ENCODE measurements around the gene CROCC2. TPM values are rescaled to one million over a fixed set of nuclear protein-coding genes. Genes with fewer than 3 reads are reported as not detected.

CROCC2 gene
- polyA plus RNA-seq, 1 donor: 0.10 TPM

DNA sequence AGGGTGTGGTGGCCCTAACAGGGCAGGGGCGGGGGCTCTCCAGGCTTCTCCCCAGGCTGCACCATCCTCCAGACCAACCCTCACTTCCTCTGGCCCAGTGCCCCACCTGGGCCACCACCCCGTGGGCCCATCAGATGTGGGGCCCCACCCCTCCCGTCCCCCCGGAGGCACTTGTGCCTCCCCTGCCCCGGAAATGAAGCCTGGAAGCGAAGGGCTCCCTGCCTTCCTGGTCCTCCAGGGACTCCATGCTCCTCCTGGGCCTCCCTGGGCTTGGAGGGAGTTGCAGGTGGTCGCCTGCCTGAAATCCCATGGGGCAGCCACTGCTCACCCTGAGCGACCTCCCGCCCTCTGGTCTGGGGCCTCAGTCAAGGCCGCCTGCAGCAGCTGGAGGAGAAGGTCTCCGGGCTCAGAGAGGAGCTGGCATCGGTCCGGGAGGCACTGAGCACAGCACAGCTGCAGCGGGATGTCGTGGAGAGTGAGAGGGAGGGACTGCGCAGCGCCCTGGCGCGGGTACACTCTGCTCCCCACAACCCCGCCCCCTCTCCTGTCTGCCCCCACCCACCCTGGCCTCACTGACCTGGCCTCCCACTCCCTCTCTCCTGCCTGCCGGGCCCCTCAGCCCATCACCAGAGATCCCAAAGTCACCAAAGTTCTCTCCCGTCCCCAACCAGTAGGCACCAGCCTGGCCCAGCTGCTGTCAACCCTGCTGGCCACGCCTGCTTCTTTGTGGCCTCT, 28.0 kb downstream of the CROCC2 start:
- no peak for DNase-seq

DNA sequence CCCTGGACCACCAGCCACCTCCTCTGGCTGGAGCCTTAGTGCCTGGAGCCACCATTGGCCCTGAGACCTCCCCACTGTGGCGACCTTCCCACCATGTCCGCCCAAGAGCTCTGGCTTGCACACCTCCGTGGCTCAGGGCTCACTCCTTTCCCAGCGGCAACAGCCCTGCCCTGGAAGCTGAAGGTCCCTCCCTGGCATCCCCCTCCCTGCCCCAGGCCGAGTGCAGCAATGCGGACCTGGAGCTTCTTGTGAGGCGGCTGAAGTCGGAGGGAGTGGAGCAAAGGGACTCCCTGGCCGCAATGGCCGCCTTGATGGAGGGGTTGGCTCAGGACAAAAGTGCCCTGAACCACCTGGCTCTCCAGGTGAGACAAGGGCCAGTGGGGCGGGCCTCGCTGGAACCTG, 28.6 kb downstream of the CROCC2 start:
- DNase-seq: no peak

DNA sequence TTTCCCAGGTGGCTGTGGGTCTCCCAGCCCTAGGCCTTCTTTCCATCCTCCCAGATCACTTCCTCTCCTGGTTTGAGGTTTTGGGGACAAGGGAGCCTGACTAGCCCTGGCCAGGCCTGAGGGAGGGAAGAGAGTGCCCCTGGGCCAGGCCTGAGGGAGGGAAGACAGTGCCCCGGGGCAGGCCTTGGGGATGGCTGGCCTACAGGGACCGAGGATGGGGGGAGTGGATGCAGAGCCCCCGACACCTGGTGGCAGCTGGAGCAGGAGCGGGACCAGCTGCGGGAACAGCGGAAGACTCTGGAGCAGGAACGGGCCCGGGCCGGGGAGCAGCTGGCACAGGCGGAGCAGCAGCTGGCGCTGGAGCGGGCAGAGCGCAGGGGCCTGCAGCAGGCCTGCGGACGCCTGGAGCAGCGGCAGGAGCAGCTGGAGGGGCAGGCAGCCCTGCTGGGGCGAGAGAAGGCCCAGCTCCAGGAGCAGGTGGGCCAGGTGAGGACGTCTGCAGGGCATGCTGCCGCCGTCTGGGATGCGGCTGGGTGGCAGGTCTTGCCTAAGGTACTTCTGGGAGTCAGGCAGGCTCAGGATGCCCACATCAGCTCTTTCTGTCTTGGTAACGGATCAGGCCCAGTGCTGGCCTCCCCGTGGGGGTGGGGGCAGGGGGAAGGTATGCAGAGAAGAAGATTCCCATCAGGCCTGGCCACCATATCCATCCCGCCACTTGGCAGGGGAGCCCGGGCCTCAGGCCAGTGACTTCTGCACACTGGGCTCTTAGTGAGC, 29.2 kb downstream of the CROCC2 start:
- no peak for DNase-seq

DNA sequence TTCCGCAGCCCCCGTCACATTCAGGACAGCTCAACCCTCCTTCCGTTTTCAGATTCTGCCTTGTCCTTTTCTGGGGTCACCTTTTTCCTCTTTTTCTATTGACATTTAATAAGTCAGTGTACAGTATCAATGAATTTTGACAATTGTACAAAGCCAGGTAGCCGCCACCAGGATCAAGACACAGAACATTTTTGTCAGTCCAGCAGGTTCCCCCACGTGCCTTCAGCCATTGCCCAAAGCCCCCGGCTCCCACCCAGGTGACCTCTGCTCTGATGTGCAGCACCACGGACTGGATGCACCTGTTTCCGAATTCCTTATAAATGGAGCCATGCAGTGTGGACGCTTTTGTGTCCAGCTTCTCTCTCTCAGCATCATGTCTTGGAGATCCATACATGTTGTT, 30.0 kb downstream of the CROCC2 start:
- no peak for DNase-seq

DNA sequence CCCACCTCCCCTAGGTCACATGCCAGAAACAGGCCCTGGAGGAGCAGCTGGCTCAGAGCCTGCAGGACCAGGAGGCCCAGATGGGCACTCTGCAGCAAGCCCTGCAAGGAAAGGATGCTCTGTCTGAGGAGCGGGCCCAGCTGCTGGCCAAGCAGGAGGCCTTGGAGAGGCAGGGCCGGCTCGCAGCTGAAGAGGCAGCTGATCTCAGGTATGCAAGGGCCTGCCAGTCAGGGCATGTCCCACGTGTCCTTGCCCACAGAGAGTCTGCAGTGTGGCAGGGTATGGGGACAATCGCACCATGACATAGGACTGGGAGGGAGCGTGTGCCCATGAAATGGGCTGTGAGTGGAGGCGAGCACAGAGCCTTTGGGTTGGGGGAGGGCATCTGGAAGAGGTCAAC, 39.9 kb downstream of the CROCC2 start:
- DNase-seq: no peak

DNA sequence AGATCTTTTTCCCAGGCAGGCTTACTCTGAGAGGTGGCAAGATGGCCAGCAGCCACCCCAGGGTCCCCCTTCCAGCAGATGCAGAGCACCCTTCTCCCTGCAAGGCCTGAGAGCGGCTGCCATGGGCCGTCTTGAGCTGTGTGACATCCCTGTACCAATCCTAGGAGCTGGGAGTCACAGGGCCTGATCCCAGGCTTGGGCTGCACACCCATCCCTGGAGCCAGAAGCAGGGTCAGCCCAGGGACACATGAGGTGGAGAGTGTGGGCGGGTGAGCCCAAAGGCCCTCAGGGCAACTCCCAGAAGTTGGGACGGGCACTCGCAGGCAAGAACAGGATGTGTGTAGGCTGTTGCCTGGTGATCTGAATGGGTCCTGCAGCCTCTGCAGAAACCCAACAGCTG, 40.5 kb downstream of the CROCC2 start:
- DNase-seq: no peak

DNA sequence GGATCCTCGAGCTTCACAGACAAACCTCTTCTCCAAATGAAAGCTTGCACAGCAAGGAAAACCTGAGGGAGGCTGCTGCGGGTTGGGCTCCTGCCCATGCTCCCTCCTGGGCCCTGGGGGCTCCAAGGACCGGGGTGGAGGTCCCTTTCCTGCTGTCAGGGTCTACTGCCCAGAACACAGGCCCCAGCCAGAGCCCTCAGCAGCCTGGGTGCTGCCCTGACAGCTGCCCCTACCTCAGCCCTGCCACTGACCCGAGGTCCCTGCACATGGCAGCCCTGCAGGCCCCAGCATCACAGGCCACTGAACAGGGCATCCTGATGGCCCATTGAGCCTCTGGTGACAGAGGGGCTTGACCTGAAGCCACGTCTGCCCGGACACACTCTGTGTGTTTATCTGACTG, 41.0 kb downstream of the CROCC2 start:
- DNase-seq: no peak

DNA sequence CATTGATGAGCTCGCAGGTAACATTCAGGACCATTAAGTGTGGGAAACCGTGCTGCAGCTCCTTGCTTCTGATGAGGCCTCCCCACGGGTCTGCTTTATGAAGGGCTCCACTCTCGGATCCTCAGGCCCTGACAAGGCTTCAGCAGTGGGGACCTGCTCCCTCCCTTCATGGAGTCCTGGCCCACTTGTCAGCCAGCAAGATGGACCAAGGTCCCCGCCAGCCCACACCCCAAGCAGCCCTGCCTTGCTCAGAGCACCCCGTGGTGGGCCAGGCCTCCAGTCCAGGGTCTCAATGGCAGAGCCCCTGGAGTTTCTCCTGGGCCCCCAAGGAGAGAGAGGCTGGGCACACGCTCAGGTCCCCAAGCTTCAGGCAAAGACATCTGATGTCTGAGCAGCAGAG, 41.5 kb downstream of the CROCC2 start:
- DNase-seq: no peak

DNA sequence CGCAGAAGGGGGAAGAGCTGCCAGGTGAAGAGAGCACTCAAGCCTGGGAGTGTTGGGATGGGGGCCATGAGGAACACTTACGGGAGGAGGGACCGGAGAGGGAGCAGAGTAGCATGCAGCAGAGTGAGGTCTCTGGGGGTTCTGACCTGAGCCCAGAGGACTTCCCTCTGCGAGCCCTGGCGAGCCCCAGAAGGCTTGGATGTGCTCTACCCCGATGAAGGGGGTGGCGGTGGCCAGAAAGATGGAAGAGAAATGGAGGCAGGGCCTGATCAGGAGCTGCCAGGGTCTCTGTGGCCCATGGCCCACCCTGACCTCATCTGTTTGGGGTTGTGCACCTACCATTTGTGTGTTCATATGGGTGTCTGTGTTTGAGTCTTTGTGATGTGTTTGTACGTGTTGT, 42.0 kb downstream of the CROCC2 start:
- DNase-seq: no peak

DNA sequence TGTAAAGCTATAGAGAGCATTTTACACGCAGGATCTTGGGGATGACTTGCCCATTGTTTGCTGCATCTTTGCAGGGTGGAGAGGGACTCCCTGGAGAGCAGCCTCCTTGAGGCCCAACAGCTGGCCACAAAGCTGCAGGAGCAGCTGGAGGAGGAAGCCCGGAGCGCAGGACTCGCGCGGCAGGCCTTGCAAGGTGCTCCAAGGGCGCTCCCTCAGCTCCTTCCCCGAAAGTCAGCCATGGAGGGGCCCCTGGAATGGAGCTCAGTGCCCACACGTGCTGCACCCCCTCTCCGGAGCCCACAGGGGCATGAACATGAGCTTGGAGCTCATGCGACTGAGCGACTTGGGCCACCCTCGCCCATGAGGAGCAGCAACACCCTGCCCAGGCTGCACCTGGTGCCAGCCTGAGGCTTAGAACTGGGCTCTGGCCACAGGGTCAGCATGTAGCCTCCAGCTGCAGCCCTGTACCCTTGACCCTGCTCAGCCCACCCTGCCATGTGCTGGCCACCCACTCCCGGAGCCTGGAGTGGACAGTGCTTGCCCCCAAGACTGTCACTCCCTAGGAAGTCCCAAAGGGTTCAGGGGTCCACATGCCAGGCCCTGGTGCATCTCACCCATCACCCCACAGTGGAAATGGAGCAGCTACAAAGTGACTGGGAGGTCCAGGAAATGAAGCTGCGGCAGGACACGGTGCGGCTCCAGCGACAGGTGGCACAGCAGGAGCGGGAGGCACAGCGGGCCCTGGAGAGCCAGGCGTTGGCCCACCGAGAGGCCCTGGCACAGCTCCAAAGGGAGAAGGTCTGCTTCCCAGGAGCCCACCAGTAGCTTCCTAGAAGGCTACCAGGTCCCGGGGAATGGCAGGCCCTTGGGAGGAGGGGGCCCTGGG, 43.0 kb downstream of the CROCC2 start:
- DNase-seq: no peak

DNA sequence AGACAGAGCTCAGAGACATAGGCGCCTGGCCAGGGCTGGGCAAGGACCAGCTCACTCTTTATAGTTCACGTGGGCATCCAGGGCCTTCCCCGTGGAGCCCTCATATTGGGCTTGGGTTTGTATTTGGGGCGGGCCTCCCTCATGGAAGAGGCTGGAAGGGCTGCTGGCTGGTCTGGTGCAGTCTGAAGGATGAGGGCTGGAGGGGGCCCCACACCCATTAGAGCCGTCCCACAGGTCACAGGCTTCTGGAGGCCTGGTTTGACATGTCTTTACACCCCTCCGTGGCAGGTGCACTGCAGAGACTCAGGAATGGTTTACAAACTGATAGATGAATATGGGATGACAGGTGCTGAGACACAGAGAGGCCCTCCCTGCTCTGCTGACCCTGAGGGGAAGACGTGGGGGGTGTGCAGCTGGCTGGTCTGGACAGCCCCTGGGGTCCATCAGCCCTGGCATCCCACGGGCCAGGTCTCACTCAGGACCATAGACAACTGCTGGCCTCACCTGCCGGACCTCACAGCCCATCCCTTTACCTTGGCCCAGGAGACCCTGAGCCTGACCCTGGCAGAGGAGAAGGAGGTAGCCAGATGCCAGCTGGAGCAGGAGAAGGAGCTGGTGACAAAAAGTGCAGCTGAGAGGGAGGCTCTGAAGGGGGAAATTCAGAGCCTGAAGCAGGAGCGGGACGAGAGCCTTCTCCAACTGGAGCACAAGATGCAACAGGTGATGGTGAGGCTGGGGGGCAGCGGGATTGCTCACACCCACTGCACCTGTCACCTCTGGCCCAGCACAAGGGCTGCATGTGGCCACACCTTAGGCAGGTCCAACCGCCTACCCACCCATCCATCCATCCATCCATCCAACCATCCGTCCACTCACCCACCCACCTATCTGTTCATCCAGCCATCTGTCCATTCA, 43.9 kb downstream of the CROCC2 start:
- DNase-seq: no peak

DNA sequence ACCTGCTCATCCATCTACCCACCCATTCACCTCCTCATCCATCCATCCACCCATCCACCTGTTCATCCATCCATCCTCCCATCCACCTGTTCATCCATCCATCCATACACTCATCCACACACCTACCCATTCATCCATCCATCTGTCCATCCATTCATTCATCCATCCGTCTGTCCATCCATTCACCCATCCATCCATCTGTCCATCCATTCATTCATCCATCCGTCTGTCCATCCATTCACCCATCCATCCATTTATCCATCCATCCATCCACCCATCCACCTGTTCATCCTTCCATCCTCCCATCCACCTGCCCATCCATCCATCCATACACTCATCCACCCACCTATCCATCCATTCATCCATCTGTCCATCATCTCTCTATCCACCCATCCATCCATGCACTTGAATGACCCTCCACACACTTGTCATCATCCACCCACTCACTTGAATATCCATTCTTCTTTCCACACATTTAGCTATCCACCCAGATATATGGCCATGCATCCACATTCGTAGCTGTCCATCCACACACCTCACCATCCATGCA, 45.0 kb downstream of the CROCC2 start:
- no peak for DNase-seq

DNA sequence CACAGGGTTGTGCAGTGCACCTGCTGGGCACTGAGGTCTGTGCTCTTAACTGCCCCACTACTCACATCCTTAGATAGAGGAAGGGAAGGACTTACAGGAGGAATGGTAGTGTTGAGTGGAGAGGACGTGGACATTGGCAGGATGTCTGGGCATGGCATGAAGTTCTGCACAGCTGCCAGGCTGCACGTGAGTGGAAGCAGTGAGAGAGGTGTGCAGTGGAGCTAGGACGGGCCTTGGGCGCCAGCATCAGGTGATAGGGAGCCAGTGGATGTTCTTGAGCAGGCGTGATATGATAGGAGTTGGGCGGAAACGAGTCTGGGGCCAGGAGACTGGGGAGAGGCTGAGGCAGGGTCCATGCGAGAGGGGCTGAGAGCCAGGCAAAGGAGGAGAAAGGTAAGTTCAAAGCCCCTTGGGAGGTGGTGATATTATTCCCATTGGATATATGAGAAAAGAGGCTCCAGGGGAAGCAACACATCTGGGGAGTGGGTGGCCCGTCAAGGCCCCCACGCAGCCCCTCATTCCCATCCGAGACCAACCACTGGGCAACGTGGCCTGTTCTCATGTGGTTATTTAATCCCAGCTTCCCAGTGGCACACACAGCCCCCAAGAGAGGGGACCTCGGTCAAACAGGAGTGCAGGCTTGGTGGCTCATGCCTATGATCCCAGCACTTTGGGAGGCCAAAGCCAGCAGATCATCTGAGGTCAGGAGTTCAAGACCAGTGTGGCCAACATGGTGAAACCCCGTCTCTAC, 46.5 kb downstream of the CROCC2 start:
- DNase-seq: no peak

DNA sequence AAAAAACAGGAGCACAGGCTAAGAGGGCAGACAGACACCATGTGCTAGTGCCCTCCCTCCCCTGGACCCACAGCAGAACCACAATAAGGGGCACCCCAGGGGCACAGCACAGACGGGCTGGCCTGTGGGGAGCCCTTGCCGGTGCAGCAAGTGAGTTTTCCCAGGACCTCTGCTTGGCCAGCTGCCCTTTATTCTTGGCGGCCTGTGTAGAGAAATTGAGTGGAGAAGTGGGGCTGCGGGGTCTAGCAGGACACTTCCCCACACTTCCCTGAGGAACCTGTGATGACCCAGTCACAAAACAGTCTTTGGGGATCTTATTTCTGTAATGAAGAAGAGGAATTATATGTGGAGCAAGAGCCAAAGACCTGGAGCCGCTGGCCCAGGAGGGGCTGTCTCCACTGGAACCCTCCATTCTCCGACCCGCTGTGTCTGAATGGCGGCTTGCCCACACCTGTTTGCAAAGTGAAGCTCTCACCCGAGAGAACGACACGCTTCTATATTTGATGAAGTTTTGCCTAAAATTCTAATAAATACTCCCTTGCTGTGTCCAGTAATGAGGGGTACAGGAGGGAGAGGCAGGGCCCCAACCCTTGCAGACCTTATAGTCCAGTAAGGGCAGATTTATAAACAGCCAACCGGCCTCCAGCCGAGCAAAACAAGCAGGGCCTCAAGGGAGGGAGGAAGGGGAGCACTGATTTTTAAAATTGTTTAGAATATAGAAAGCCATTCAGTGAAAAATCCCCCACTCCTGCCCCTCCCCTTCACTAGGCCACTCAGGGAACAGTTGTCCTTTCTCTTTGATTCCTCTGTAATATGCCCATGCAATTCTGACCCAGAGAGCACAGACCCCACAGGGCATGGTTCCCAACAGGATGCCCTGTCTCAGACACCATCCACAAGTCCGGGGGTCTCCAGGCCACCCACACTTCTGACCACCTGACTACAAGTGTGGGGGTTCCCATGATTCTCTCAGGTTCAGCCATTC, 47.6 kb downstream of the CROCC2 start:
- DNase-seq: no peak

DNA sequence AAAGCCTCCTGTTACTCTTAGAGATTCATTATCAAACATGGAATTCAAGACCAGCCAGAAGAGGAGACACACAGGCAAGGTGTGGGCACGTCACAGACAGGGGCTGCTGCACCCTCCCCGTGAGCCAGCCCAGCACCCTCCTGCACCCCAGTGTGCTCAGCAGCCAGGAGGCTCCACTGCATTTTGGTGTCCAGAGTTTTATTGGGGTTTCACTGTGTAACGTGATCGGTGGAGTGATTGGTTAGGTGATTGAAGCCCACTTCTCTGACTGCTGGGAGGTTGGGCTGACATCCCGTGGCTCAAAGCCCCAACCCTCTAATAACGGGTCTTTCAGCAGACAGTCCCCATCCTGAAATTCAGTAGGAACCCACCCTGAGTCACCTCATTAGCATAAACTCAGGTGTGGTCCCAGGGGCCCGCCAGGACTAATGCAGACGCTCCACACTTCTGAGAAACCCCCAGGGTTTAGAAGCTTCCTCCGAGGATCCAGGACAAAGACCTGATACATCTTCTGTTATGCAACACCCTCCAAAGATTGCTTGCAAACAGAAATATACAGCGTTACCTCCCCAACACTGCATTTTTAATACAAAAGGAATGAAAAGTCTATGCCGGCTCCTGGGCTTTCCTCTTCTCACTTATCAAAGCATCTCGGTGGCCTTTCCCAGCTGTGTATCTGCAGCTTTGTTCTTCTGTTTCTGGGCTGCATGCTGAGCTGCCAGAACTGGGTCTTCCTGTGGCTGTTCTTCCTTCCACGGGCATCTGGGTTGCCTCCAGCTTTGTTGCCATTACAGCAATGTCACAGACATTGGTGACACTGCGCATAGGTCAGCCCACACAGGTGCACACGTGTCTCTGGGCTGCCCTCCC, 48.5 kb downstream of the CROCC2 start:
- DNase-seq: no peak

DNA sequence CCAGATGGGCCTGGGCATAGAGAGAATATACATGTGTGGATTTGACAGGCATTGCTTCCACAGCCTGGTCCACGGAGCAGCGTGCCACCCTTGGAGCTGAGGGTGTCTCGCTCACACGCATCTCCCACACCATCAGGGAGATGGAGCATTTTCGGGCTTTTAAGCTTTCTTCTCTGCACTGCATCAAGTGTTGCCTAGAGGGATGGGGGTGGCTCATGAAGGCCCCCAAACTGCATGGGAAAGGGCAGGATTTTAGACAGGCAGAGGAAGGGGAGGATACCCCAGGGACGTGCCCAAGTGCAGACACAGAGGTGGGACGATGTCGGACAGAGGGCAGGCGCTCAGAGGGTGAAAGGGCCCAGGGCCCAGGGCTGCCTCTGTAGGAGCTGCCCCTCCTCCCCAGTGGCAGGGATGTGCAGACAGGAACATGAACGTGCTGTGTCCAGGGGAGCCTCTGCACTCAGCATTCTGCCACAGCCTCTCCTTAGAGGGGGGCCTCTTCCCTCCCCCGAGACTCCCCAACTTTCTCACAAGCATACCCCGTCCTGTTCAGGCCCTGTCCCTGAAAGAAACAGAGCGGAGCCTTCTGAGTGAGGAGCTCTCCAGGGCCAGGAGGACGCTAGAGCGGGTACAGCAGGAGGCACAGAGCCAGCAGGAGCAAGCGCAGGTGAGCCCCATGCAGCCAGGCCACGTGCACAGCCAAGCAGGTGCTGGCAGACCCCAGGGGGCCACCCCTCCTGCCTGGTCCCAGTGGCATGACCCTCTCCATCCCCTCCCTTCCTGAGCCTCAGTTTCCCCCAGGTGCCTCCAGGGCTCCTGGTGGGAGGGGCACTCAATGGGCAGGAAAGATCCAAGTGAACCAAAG, 49.4 kb downstream of the CROCC2 start:
- DNase-seq: no peak

All from left kidney (tissue), 2 donors.